ENCODE data around the gene PCSK1N.
"Not testable (repeated sequence)": the region's sequence is repeated elsewhere in the genome, so short reads cannot be mapped to it uniquely, and the experiment has no call there.

PCSK1N gene

DNA sequence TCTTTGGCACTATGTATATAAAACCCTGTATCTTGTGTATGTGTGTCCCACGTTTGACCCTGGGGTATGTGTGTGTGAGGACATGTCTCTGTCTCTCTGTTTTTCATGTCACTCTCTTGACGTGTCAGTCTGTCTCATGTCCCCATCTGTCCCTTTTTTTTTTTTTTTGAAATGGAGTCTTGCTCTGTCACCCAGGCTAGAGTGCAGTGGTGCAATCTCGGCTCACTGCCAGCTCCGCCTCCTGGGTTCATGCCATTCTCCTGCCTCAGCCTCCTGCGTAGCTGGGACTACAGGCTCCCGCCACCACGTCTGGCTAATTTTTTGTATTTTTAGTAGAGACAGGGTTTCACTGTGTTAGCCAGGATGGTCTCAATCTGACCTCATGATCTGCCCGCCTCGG is 16.0 kb downstream of the PCSK1N start:
- not testable (repeated sequence) for H3K27ac ChIP-seq (ENCODE audit: low read depth, low read length); H3K9ac ChIP-seq (ENCODE audit: low read length); H3K27me3 ChIP-seq (ENCODE audit: control insufficient read depth, insufficient read depth, low read length); H3K4me1 ChIP-seq (ENCODE audit: control insufficient read depth, insufficient read depth, low read length); H3K4me3 ChIP-seq (ENCODE audit: low read depth, low read length)
- H3K36me3 ChIP-seq (ENCODE audit: control insufficient read depth, insufficient read depth, low read length) = peaks cover 62% of the 10 kb centered on the region
- peaks cover 40% of the 10 kb centered on the region; the same call in 1 of the 2 replicates for H3K9me3 ChIP-seq (ENCODE audit: control insufficient read depth, insufficient read depth, low read depth, low read length)

DNA sequence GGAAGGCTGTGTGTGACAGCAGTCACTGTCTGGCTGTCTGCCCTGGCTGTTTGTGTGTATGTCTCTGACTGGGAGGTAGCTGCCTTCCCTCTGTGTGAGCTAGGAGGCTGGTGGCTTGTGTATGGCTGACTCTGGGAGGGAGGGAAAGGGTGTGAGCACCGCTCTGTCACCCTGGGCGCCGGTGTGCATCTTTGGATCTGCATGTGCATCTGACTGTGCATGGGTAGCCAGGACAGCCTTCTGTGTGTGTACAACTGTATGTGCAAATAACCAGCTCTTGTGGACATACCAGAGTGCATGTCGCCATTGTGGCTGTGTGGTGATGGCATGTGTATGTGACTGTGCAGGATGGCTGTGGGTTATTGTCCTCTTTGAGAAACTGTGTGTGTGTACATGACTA is 16.5 kb downstream of the PCSK1N start:
- Histone ChIP-seq H3K4me3 (ENCODE audit: low read depth, low read length) (no peak overlapping the region), H3K9ac (ENCODE audit: low read length) (no peak overlapping the region), H3K27me3 (ENCODE audit: control insufficient read depth, insufficient read depth, low read length) (no peaks in the 10 kb centered on the region), H3K36me3 (ENCODE audit: control insufficient read depth, insufficient read depth, low read length) (peaks cover 60% of the 10 kb centered on the region), H3K27ac (ENCODE audit: low read depth, low read length) (no peak overlapping the region), H3K9me3 (ENCODE audit: control insufficient read depth, insufficient read depth, low read depth, low read length) (peaks cover 38% of the 10 kb centered on the region; the same call in 1 of the 2 replicates), H3K4me1 (ENCODE audit: control insufficient read depth, insufficient read depth, low read length) (no peaks in the 10 kb centered on the region; the same call in 1 of the 2 replicates)

DNA sequence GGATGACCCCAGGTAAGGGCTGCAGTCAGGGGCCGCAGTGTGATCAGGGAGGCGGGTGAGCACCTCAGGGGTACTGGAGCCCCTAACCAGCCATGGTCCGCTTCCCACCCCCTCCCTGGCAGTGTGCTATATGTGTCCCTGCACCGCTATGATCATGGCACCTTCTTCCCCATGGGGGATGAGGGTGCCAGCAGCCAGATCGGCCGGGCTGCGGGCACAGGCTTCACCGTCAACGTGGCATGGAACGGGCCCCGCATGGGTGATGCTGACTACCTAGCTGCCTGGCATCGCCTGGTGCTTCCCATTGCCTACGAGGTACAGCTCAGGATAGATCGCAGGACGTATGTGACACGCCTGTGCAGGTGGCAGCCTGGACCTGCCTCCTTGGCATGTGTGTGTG is 17.3 kb downstream of the PCSK1N start:
- Histone ChIP-seq H3K4me1 (ENCODE audit: control insufficient read depth, insufficient read depth, low read length) (no peaks in the 10 kb centered on the region; the same call in 1 of the 2 replicates), H3K9ac (ENCODE audit: low read length) (no peak overlapping the region), H3K27me3 (ENCODE audit: control insufficient read depth, insufficient read depth, low read length) (no peaks in the 10 kb centered on the region), H3K36me3 (ENCODE audit: control insufficient read depth, insufficient read depth, low read length) (peaks cover 55% of the 10 kb centered on the region), H3K9me3 (ENCODE audit: control insufficient read depth, insufficient read depth, low read depth, low read length) (peaks cover 35% of the 10 kb centered on the region; the same call in 1 of the 2 replicates), H3K4me3 (ENCODE audit: low read depth, low read length) (no peak overlapping the region), H3K27ac (ENCODE audit: low read depth, low read length) (no peak overlapping the region)

DNA sequence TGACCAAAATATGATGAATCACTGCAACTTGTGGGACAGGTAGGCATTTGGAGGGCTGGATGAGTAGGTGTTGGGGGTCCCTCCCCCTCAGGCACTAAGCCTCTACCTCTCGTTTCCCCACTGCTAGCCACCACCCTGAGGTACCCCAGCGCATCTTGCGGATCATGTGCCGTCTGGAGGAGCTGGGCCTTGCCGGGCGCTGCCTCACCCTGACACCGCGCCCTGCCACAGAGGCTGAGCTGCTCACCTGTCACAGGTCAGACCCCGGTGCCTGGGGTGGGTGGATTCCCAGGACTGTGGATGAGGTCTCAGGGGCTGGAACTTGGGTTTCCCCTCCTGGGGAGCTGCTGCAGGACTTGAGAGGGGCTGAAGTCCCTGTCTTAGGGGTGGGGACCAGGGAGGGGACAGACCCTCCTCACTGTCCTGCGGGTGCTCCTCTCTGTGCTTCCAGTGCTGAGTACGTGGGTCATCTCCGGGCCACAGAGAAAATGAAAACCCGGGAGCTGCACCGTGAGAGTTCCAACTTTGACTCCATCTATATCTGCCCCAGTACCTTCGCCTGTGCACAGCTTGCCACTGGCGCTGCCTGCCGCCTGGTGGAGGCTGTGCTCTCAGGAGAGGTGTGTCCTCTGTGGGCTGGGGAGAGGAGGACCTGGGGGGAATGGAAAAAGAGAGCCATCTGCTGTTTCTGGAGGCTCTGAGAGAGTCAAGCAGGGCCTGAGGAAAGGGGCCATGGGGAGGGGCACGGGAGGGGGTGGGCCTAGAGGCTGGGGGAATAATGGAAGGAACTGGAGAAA is 19.2 kb downstream of the PCSK1N start:
- Histone ChIP-seq H3K4me3 (ENCODE audit: low read depth, low read length) (no peak overlapping the region), H3K27ac (ENCODE audit: low read depth, low read length) (no peak overlapping the region), H3K36me3 (ENCODE audit: control insufficient read depth, insufficient read depth, low read length) (peaks cover 45% of the 10 kb centered on the region), H3K9ac (ENCODE audit: low read length) (no peak overlapping the region), H3K27me3 (ENCODE audit: control insufficient read depth, insufficient read depth, low read length) (no peaks in the 10 kb centered on the region), H3K4me1 (ENCODE audit: control insufficient read depth, insufficient read depth, low read length) (no peaks in the 10 kb centered on the region; the same call in 1 of the 2 replicates), H3K9me3 (ENCODE audit: control insufficient read depth, insufficient read depth, low read depth, low read length) (peaks cover 32% of the 10 kb centered on the region; the same call in 1 of the 2 replicates)

DNA sequence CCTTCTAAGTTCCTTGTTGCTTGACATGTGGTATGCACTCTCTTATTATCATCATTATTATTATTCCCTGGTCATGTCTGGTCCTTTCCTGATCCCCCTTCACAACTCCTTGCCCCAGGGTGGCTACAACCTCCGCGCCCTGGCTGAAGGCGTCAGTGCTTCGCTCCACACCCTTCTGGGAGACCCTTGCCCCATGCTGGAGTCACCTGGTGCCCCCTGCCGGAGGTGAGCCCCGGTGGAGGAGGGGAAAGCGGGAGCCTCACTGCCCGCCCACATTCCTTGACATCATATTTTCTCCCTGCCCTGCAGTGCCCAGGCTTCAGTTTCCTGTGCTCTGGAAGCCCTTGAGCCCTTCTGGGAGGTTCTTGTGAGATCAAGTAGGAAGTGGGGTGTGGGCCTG is 20.1 kb downstream of the PCSK1N start:
- no peaks in the 10 kb centered on the region; the same call in 1 of the 2 replicates for H3K4me1 ChIP-seq (ENCODE audit: control insufficient read depth, insufficient read depth, low read length)
- H3K36me3 ChIP-seq (ENCODE audit: control insufficient read depth, insufficient read depth, low read length) = peaks cover 41% of the 10 kb centered on the region
- H3K9me3 ChIP-seq (ENCODE audit: control insufficient read depth, insufficient read depth, low read depth, low read length) = peaks cover 32% of the 10 kb centered on the region; the same call in 1 of the 2 replicates
- no peaks in the 10 kb centered on the region for H3K27me3 ChIP-seq (ENCODE audit: control insufficient read depth, insufficient read depth, low read length)
- H3K27ac ChIP-seq (ENCODE audit: low read depth, low read length) = no peak overlapping the region
- no peak overlapping the region for H3K9ac ChIP-seq (ENCODE audit: low read length)
- H3K4me3 ChIP-seq (ENCODE audit: low read depth, low read length) = no peak overlapping the region

DNA sequence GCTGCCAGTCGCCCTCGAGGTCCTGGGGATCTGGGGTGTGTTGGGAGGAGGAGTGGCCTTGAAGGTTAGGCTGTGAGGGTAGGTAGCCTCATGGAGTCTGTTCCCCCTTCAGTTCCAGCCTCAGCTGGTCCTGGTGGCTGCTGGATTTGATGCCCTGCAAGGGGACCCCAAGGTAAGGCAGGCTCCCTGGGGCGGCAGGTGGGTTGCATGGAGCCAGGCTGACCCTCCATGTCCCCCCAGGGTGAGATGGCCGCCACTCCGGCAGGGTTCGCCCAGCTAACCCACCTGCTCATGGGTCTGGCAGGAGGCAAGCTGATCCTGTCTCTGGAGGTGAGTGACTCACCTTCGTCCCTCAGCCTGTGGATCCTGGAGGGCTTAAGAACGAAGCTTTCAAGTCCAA is 20.7 kb downstream of the PCSK1N start:
- no peak overlapping the region for H3K9ac ChIP-seq (ENCODE audit: low read length)
- H3K27ac ChIP-seq (ENCODE audit: low read depth, low read length) = no peak overlapping the region
- H3K4me3 ChIP-seq (ENCODE audit: low read depth, low read length) = no peak overlapping the region
- H3K9me3 ChIP-seq (ENCODE audit: control insufficient read depth, insufficient read depth, low read depth, low read length) = peaks cover 29% of the 10 kb centered on the region; the same call in 1 of the 2 replicates
- H3K4me1 ChIP-seq (ENCODE audit: control insufficient read depth, insufficient read depth, low read length) = no peaks in the 10 kb centered on the region; the same call in 1 of the 2 replicates
- H3K27me3 ChIP-seq (ENCODE audit: control insufficient read depth, insufficient read depth, low read length) = no peaks in the 10 kb centered on the region
- peaks cover 36% of the 10 kb centered on the region for H3K36me3 ChIP-seq (ENCODE audit: control insufficient read depth, insufficient read depth, low read length)

DNA sequence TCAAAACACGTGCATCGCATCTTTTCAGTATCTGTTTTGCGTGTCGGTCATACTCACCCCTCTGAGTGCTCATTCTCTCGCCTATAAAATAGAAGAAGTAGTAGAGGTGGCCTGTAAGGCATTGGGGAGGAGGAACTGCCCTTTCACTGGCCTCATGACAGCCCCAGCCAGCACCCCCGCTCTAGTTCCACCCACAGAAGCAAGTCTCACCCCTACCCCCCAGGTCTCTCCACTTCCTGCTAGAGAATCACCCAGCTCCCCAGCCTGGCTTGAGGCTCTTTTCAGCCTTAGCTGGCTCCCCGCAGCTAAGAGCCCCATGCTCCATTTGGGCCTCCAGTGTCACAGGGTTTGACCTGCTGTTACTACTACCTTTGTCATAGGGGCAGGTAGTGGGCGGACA is 21.8 kb downstream of the PCSK1N start:
- no peak overlapping the region for H3K4me3 ChIP-seq (ENCODE audit: low read depth, low read length)
- H3K27me3 ChIP-seq (ENCODE audit: control insufficient read depth, insufficient read depth, low read length) = no peaks in the 10 kb centered on the region
- no peak overlapping the region; the same call in 1 of the 2 replicates for H3K27ac ChIP-seq (ENCODE audit: low read depth, low read length)
- H3K9ac ChIP-seq (ENCODE audit: low read length) = no peak overlapping the region
- H3K9me3 ChIP-seq (ENCODE audit: control insufficient read depth, insufficient read depth, low read depth, low read length) = peaks cover 24% of the 10 kb centered on the region; the same call in 1 of the 2 replicates
- H3K4me1 ChIP-seq (ENCODE audit: control insufficient read depth, insufficient read depth, low read length) = no peaks in the 10 kb centered on the region; the same call in 1 of the 2 replicates
- peaks cover 32% of the 10 kb centered on the region for H3K36me3 ChIP-seq (ENCODE audit: control insufficient read depth, insufficient read depth, low read length)

DNA sequence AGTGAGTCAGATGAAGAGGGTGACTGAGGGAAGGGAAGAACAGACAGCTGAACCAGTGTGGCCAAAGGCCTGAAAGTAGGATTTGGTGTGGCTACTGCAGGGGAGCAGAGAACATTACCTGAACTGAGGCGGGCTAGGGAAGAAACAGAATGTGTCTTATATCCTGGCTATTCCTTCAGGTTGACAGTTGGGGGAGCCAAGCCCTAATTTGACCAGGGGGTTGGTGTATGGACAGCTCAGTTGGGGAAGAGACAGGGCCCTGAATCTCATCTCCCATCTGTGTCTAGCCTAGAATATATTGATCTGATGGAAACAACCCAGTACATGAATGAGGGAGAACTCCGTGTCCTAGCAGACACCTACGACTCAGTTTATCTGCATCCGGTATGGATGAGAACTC is 29.3 kb downstream of the PCSK1N start:
- H3K4me3 ChIP-seq (ENCODE audit: low read depth, low read length) = no peak overlapping the region
- H3K9ac ChIP-seq (ENCODE audit: low read length) = no peak overlapping the region
- peaks cover 27% of the 10 kb centered on the region for H3K36me3 ChIP-seq (ENCODE audit: control insufficient read depth, insufficient read depth, low read length)
- peaks cover 9% of the 10 kb centered on the region; the same call in 1 of the 2 replicates for H3K9me3 ChIP-seq (ENCODE audit: control insufficient read depth, insufficient read depth, low read depth, low read length)
- H3K4me1 ChIP-seq (ENCODE audit: control insufficient read depth, insufficient read depth, low read length) = no peaks in the 10 kb centered on the region
- H3K27me3 ChIP-seq (ENCODE audit: control insufficient read depth, insufficient read depth, low read length) = no peaks in the 10 kb centered on the region
- no peak overlapping the region for H3K27ac ChIP-seq (ENCODE audit: low read depth, low read length)

DNA sequence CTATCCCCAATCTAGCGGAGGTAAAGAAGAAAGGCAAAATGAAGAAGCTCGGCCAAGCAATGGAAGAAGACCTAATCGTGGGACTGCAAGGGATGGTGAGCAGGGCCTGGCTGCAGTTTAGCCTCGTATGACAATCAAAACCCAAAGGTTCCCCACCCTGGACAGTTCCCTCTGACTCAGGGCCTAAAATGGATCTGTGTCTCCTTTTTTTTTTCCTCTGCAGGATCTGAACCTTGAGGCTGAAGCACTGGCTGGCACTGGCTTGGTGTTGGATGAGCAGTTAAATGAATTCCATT is 32.6 kb downstream of the PCSK1N start:
- H3K4me3 ChIP-seq (ENCODE audit: low read depth, low read length) = peak overlapping the region; percentile 85
- H3K27me3 ChIP-seq (ENCODE audit: control insufficient read depth, insufficient read depth, low read length) = no peaks in the 10 kb centered on the region
- H3K27ac ChIP-seq (ENCODE audit: low read depth, low read length) = no peak overlapping the region
- H3K36me3 ChIP-seq (ENCODE audit: control insufficient read depth, insufficient read depth, low read length) = peaks cover 22% of the 10 kb centered on the region
- peaks cover 13% of the 10 kb centered on the region; the same call in 1 of the 2 replicates for H3K9me3 ChIP-seq (ENCODE audit: control insufficient read depth, insufficient read depth, low read depth, low read length)
- no peaks in the 10 kb centered on the region; the same call in 1 of the 2 replicates for H3K4me1 ChIP-seq (ENCODE audit: control insufficient read depth, insufficient read depth, low read length)
- H3K9ac ChIP-seq (ENCODE audit: low read length) = peak overlapping the region; percentile 50

DNA sequence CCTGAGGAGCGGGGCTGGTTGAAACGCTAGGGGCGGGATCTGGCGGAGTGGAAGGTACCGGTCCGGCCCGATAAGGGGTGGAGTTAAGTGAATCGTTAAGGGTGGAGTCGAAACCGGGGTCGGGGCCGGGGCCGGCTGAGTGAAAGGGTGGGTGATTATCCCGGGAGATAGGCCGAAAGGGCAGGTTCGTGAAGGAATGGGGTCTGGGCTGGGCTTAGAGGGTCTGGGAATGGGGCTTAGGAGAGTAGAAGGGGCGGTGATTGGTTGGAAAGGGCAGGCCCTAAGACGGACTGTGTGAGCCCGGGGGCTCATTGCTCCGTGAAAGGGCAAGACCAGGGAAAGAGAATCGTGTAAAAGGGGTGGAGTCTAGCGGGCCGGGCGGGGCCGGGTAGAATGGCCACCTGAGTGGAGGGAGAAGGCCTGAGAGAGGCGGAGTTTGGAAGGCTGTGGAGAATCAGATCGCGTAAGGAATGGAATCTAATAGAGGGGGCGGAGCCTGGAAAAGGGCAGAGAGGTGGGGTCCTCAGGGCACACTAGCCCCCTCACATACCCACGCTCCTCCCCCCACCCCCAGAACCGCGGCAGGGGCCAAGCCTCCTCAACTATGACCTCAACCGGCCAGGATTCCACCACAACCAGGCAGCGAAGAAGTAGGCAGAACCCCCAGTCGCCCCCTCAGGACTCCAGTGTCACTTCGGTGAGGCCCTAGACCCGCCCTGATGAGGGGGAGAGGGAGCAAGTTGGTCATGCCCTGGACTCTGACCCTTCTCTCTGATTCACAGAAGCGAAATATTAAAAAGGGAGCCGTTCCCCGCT is 33.1 kb downstream of the PCSK1N start:
- peaks cover 22% of the 10 kb centered on the region for H3K36me3 ChIP-seq (ENCODE audit: control insufficient read depth, insufficient read depth, low read length)
- H3K4me1 ChIP-seq (ENCODE audit: control insufficient read depth, insufficient read depth, low read length) = no peaks in the 10 kb centered on the region; the same call in 1 of the 2 replicates
- no peaks in the 10 kb centered on the region for H3K27me3 ChIP-seq (ENCODE audit: control insufficient read depth, insufficient read depth, low read length)
- peak overlapping the region; percentile 85 for H3K4me3 ChIP-seq (ENCODE audit: low read depth, low read length)
- H3K9ac ChIP-seq (ENCODE audit: low read length) = peak overlapping the region; percentile 91
- H3K9me3 ChIP-seq (ENCODE audit: control insufficient read depth, insufficient read depth, low read depth, low read length) = peaks cover 13% of the 10 kb centered on the region; the same call in 1 of the 2 replicates
- peak overlapping the region; percentile 82 for H3K27ac ChIP-seq (ENCODE audit: low read depth, low read length)
